ENCODE results near the gene TEN1.
A peak's percentile ranks its signal among the peaks of the same experiment; 100 is the strongest.
"Not testable (repeated sequence)": the region's sequence is repeated elsewhere in the genome, so short reads cannot be mapped to it uniquely, and the experiment has no call there.

Gene TEN1, protein sequence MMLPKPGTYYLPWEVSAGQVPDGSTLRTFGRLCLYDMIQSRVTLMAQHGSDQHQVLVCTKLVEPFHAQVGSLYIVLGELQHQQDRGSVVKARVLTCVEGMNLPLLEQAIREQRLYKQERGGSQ

DNA sequence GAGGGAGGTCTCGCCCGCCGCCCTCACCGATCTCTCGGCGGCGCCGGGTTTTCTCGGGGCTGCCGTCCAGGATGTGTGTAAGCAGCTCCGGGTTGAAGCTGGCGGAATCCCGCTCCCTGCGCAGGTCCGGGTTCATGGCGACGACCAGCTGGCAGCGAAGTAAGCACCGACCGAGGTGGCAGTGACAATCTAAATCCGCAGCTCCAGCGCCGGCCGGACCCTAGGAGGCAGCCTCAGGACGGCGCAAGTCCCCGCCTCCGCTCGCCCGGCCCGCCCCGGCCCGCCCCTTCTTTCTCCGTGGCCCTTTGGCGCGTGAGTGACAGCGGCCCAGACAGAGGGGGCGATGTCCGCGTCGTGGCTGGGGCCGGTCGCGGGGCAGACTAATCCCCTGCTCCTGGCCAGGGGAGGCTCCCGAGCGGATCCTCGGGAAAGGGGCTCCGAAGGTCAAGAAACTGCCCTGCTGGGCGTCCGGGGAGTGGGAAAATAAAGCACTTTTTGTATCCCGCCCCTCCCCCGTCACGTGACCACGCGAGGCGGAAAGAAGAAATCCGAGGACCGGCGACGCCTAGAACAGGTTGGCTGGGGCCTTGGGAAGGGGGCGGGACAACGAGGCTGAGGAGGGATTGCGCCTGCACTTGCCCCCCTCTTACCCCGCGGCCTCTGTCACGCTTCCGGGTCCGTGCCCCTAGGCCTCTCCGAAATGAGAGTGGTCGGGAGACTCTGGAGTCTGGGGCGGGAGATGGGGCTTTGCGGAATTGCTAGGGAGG, at the start of gene TEN1, which contains the start of gene ACOX1:
TSS of gene TEN1 (plus strand) at position 303 of the 767 bp plus-strand sequence. CDS start 6,953 bp downstream, outside the sequence.
TSS of gene ACOX1 (minus strand) at position 229 of the 767 bp plus-strand sequence. CDS start at position 136, 93 bp downstream.
- peak; percentile 91 to 93 for DNase-seq (ENCODE audit: low read depth in 2 of 2, low spot score in 1 of 2)

DNA sequence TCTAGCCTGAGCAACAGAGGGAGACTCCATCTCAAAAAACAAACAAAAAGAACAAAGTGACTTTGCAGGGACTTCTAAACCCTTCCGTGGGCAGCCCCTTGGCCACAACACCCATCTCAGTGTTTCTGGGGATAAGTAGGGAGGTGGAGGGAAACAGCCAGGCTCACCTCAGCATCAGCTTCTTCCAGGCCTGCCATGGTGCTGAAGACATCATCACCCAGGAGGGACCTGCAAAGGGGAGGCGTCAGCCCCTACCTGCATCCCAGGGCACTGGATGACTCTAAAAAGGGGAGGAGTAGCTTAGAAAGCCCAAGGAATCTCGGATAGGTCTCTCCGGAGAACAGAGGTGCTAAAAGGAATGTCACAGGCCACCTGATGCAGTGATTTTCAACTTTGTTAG, 48.0 kb upstream of the TEN1 start:
- DNase-seq (ENCODE audit: low read depth in 2 of 2, low spot score in 1 of 2): no peak

DNA sequence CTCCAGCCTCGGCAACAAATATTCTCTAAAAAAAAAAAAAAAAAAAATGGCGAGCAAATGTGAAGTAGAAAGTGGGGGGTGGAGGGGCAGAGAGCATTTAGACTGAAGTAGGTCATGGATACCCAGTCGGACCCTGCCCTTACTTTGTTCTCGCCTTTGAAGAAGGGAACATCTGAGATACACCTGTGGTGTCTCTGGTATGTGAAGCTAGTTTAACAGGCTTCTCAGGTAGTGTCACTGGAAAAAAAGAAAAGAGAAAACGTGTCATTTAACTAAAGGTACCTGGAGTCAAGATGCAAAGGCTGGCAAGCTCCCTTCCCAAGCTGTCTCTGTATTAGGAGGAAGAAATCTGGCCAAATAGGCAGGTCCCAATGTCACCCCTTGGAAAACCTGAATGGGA, 46.2 kb upstream of the TEN1 start:
- DNase-seq (ENCODE audit: low read depth in 2 of 2, low spot score in 1 of 2): no peak

DNA sequence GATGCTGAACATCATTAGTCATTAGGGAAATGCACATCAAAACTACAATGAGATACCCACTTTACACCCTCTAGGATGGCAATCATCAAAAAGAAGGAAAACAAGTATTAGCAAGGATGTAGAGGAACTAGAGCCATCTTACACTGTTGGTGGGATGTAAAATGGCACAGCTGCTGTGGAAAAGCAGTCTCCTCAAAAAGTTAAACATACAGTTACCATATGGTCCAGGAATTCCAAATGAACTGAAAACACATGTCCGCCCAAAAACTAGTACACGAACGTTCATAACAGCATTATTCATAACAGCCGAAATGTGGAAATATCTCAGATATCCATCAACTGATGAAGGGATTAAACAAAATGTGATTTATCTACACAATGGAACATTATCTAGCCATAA, 45.2 kb upstream of the TEN1 start:
- DNase-seq (ENCODE audit: low read depth in 2 of 2, low spot score in 1 of 2): no peak

DNA sequence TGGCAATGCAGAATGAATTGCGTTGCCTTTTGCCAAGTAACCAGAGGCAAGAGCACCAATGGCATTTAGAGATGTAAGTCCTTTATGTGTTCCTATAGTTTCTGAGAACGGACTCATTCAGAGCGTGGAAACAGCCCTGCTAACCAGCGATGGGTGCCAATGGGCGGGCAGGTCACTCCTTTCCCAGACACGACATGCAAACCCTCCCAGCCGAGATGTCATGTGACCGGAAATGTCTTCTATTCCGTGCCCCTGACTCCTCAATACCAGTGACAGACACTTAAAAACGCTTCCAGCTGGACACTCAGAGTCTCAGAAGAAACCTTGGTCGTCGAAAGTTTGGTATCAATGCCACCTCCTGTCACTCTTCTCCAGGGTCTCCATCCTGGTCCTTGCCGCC, 41.4 kb upstream of the TEN1 start:
- DNase-seq (ENCODE audit: low read depth in 2 of 2, low spot score in 1 of 2): no peak

DNA sequence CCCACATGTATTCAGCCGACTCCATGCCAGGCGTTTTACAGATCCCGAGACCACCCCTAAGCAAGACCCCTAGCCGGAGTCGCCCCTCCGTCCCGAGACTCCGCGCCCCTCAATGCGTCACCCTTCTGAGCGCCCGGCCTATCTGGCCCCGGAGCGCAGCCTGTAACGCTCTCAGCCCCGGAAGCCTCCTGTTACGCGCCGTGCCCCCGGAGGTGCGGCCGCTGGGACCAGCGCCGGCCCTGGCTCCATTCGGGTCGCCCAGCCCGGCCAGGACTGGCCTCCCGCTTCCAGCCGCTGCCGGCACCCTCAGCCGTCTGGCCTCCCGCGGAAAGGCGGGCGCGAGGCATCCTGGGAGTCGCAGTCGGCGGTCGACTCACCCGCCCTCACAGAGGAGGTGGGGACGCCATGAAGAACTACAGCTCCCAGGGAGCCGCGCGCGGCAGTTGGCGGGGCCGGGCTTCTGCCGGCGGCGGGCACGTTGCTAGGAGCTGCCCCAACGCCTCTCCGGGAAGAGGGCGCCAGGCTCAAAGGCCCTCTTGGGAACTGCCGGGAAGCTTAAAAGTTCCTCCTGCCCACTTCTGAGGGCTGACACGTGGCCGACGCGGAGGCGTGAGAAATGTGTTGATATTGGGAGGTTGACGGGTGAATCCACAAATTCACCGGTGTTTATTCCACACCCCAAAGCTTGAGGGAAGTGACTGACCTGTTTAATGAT, 38.2 kb upstream of the TEN1 start, which contains the start of gene FBF1:
TSS of gene FBF1 (minus strand) at position 316 of the 715 bp plus-strand sequence. CDS start 2,893 bp downstream, outside the sequence.
- peak; percentile 76 to 80 for DNase-seq (ENCODE audit: low read depth in 2 of 2, low spot score in 1 of 2)

DNA sequence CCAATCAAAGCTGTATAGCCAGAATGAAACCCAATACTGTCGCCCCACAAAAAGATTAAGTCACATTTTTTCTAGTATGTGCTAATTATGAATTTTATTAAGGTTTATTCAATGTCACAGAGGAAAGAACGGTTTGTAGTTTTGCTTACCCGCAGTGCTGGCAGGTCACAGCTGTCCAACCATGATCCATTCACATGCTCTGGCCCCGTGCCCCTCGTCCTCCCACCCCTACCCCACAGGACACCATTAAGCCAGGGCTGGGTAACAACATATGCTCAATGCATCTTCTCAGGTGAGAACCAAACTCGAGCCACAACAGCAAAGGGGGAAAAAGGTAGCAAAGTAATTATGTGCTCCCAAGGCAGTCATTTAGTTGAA, 37.6 kb upstream of the TEN1 start:
- no peak for DNase-seq (ENCODE audit: low read depth in 2 of 2, low spot score in 1 of 2)

DNA sequence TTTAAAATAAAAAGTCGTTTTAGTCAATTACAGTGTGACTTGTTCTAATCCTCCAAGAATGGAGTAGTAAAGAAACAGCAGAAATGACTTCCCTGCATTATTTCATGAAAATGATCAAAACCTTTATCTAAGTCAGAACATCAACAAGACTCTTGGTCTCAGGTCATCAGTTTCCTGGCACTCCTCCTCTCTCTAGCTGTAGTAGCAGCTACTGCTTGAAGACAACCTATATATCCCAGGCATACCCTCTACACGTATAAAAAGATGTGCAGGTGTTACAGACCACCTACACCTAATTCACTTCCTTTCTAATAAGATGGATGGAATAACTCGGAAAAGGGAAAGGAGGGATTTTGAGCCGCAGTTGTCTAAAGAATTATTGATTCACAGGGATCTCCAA, 36.6 kb upstream of the TEN1 start:
- DNase-seq (ENCODE audit: low read depth in 2 of 2, low spot score in 1 of 2): no peak

DNA sequence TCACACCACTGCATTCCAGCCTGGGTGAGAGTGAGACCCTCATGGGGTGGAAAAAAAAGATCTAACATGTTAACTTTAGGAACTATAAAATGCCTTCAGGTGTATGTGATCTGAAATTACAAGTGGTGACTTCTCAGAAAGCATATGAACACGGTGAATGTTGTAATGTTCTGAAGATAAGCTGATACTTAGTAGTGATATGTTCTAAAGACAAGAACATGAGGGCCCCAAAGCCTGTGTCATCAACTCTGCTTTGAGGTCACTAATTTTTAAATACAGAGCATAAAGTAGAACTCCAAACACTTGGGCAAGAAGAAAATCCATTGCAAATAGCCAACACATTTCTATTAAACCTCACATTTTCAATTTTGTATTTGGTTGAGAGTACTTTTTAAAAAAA, 35.5 kb upstream of the TEN1 start:
- DNase-seq (ENCODE audit: low read depth in 2 of 2, low spot score in 1 of 2): no peak

DNA sequence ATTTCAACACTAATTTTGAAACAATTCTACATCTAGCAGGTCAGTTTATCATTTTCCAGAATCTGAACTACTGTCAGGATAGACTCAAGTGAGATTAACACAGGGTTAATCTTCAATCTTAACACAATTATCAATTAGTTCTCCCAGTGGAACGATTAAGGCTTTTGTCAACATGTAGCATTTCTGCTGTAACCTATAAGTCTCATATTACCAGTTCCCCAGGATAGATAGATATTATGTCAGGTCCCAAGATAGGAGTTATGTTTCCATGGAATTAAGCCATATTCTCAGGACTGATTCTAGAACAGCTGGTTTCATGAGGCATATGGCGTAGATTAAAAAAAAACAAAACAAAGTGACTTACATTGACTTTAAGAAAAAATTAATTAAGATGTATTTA, 33.8 kb upstream of the TEN1 start:
- DNase-seq (ENCODE audit: low read depth in 2 of 2, low spot score in 1 of 2): no peak

DNA sequence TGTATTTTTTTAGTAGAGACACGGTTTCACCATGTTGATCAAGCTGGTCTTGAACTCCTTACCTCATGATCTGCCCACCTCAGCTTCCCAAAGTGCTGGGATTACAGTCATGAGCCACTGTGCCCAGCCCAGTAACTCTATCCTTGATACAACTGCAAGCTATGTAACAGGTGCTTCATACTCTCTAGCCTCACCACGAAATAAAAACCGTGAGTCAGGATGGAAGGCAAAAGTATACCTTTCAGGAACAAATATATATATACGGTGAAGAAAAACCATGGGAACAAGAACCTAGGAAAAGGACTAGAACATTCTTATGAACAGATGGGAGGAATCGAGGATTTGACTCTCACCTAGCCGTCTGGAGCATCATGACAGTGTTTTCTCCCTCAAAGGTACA, 28.6 kb upstream of the TEN1 start:
- no peak for DNase-seq (ENCODE audit: low read depth in 2 of 2, low spot score in 1 of 2)

DNA sequence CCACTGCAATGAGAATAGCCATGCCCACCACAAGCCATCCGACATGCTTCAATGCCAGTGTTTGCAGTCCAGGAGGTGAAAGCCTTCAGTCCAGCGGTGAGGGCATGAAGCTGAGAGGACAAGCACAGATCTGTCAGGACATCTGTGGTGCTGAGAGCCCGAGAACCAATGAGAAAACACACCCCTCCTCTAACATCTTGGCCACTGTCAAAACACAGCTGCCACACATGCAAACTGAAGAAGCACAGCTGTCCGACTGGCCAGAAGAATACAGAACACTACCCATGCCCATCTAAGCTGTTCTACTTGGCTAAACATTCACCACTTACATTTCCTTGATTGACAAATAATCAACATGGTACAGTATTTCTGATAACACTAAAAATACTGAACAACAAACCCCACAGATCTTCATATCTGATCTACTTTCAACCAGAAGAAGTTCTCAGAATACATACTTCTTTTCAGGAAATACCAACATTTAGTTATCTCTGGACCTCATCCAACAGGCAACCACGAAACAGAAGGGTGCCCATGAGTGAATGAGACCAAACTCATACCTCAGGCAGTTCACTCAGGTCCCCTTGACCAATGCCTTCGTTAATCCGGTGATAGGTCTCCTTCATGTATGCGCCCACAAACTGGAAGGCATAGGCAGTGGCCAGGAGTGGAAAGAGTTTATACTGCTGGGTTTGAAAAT, 28.0 kb upstream of the TEN1 start:
- no peak for DNase-seq (ENCODE audit: low read depth in 2 of 2, low spot score in 1 of 2)

DNA sequence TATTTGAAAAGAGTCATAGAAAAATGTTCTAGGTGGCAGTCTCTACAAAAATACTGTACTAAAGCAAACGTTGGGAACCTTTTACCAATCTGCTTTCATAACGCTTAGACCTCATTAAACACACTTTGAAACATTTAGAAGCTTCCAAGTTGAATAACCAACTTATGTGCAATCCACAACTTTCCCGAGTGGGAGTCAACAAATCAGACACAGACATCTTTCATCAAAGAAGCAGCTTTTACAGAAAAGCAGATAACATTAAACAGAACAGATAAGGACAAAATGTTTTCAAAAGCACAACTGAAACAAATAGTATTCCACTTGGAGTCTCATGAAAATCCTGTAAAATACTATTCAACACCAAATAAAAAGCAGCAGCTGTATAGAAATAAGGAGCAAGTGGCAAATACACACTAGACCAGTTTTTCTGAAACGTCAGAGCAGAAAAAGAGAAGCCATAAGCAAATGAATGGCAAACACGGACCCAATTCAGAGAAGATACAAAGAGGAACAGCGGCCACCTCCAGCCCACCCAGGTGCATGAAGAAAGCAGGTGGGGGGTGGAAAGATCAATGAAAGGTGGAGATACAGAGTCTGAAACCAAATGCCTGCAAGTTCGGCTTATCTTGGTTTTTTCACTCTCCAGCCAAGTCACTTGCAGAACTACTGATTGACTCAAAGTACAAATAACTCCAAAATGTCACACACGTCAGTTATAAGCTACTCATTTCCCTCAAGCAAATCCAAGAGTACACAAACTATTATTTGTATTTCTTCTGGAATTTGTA, 19.8 kb upstream of the TEN1 start:
- no peak for DNase-seq (ENCODE audit: low read depth in 2 of 2, low spot score in 1 of 2)

DNA sequence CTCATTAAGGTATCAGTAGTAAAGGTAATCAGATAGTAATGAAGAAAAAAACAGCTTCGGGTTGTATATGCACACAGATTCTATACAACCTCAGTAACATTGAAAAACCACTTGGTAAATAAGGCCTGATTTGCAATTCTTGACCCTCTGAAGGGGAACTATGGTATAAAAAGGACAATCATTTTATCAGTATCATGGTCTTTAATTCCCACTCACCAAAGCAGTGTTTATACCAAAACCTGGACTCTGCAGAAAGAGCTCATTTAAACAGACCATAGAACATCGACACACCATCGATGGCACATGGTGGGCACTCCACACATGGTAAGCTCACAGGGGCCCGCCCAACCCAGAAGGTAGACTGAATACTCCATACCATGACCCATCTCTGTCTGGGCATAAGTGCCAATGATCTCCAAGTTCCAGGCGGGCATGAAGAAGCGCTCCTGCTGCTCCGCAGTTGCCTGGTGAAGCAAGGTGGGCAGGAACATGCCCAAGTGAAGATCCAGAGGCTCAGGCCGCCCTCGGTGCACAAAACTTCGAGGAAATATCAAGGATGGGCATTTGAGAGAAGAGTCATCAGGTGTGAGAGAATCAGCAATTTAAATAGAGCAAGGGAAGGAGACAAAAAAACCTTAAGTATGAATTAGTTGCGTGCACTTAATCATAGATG, 19.1 kb upstream of the TEN1 start:
- no peak for DNase-seq (ENCODE audit: low read depth in 2 of 2, low spot score in 1 of 2)

DNA sequence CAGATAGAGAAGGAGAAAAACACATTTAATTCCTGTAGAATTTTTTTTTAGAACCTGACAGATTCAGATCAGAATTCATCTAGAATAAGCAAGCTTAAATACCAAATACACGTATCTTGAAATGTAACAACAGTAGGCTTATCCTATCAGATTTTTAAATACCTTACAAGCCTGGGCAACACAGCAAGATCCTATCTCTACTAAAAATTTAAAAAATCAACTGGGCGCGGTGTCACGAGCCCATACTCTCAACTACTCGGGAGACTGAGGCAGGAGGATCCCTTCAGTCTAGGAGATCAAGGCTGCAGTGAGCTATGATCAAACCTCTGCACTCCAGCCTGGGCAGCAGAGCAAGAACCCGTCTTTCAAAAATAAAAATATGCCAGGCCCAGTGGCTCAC, 13.6 kb upstream of the TEN1 start:
- no peak for DNase-seq (ENCODE audit: low read depth in 2 of 2, low spot score in 1 of 2)

DNA sequence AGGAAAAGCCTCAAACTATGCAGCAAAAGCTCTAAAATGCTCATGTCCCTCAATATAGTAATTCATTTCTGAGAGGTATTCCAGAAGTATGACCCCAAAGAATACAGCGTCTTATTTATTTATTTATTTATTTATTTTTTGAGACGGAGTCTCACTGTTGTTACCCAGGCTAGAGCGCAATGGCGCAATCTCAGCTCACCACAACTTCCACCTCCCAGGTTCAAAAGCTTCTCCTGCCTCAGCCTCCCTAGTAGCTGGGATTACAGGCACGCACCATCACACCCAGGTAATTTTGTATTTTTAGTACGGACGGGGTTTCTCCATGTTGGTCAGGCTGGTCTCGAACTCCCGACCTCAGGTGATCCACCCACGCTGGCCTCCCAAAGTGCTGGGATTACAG, 10.0 kb upstream of the TEN1 start:
- DNase-seq (ENCODE audit: low read depth in 2 of 2, low spot score in 1 of 2): not testable (repeated sequence)

DNA sequence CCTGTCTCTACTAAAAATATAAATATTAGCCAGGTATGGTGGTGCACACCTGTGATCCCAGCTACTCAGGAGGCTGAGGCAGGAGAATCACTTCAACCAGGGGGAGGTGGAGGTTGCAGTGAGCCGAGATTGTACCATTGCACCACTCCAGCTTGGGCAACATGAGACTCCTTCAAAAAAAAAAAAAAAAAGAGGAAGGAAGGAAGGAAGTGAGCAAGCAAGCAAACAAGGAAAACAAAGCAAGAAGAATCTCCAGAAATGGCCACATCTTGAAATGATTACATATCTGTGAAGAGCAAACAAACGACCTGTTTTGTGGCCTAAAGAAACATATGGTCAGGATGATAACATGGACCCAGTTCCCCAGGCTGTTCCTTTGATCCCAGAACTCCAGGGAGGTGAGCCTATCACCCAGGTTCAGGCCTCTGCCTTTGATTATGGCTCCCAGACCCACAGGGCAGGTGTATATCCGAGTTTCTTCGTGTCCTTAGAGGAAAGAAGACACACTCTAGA, 9.0 kb upstream of the TEN1 start:
- no peak for DNase-seq (ENCODE audit: low read depth in 2 of 2, low spot score in 1 of 2)

DNA sequence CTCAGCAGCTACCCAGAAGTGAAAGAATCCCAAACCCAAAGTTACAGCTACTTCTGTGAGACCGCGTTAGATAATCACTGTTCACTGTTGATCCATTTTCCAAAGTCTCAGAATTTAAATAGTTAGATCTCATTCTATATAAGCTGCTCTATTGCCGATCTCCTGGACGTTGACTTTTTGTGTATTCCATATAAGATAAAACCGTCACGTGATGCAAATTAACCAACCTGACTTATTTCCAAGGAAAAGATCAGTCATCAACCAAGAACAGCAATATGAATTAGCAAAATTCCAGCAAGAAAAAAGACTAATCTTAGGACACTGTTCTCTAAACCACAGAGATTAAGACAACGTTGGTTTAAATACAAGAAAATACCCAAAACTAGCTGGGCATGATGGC, 8.4 kb upstream of the TEN1 start:
- DNase-seq (ENCODE audit: low read depth in 2 of 2, low spot score in 1 of 2): no peak

DNA sequence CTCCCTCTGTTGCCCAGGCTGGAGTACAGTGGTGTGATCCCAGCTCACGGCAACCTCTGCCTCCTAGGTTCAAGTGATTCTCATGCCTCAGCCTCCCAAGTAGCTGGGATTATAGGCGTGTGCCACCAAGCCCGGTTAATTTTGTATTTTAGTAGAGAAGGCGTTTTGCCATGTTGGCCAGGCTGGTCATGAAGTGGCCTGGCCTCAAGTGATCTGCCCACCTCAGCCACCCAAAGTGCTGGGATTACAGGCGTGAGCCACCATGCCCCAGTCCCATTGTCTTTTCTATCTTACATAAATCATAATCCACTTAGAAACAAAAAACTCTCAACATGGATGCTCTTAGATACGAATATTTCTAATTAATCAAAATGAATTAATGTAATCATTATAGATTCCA, 3.9 kb upstream of the TEN1 start:
- not testable (repeated sequence) for DNase-seq (ENCODE audit: low read depth in 2 of 2, low spot score in 1 of 2)

DNA sequence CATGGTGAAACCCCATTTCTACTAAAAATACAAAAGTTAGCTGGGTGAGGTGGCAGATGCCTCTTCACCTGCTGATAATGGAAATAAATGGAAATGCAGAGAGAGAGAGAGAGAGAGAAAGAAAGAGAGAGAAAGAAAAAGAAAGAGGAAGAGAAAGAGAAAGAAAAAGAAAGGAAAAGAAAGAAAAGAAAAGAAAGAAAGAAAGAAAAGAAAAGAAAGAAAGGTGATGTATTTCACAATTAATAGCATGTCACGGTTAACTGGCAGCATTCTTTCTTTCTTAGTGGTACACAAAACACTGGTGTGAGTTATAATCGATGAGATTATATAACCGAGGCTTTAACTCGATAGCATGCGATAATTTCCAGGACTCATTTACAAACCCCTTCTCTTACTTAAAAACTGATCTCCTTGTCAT, 3.3 kb upstream of the TEN1 start:
- no peak for DNase-seq (ENCODE audit: low read depth in 2 of 2, low spot score in 1 of 2)
